GM23248 (cell line): ENCODE data around the gene BTD. TPM values are rescaled to one million over a fixed set of nuclear protein-coding genes. Genes with fewer than 3 reads are reported as not detected.

Experiments used
- DNase-seq: peaks from one replicate; pipeline ENCODE4 v3.0.0-alpha.2; 2015
- H2AFZ ChIP-seq: fragments of 200-600 bp; sonication (generic); 2 replicates; pipeline ENCODE4 v1.6.1; 2016; ENCODE audit warnings: antibody characterized with exemption
- H3F3A ChIP-seq: fragments of 200-600 bp; sonication (generic); 2 replicates; pipeline ENCODE4 v1.6.1; 2016; ENCODE audit warnings: mild to moderate bottlenecking, antibody characterized with exemption, mixed run types; ENCODE audit not compliant: insufficient read depth
- H3K27ac ChIP-seq: fragments of 200-600 bp; sonication (generic); 2 replicates; pipeline ENCODE4 v1.5.1; 2016; ENCODE audit warnings: mild to moderate bottlenecking
- H3K27me3 ChIP-seq: fragments of 200-600 bp; sonication (generic); replicated peaks from 2 replicates; pipeline ENCODE4 v1.6.1; 2016; ENCODE audit warnings: mild to moderate bottlenecking; ENCODE audit not compliant: insufficient read depth
- H3K36me3 ChIP-seq: fragments of 200-600 bp; sonication (generic); 2 replicates; pipeline ENCODE4 v1.6.1; 2016; ENCODE audit warnings: low read depth, mild to moderate bottlenecking
- H3K4me1 ChIP-seq: fragments of 200-600 bp; sonication (generic); 2 replicates; pipeline ENCODE4 v1.6.1; 2016; ENCODE audit warnings: mild to moderate bottlenecking; ENCODE audit not compliant: insufficient read depth
- H3K4me2 ChIP-seq: fragments of 200-600 bp; sonication (generic); one replicate; pipeline ENCODE4 v1.6.1; 2016; ENCODE audit warnings: mild to moderate bottlenecking; ENCODE audit not compliant: unreplicated experiment
- H3K4me3 ChIP-seq: fragments of 200-600 bp; sonication (generic); 2 replicates; pipeline ENCODE4 v1.5.1; 2016; ENCODE audit warnings: mild to moderate bottlenecking
- H3K79me2 ChIP-seq: fragments of 200-600 bp; sonication (generic); 2 replicates; pipeline ENCODE4 v1.6.1; 2016; ENCODE audit warnings: mild to moderate bottlenecking; ENCODE audit not compliant: insufficient read depth
- H3K9ac ChIP-seq: fragments of 200-600 bp; sonication (generic); 2 replicates; pipeline ENCODE4 v1.6.1; 2016; ENCODE audit warnings: mild to moderate bottlenecking
- H3K9me2 ChIP-seq: fragments of 200-600 bp; sonication (generic); 2 replicates; pipeline ENCODE4 v1.6.1; 2016; ENCODE audit warnings: mixed run types, mild to moderate bottlenecking, moderate library complexity; ENCODE audit not compliant: insufficient read depth
- H3K9me3 ChIP-seq: fragments of 200-600 bp; sonication (generic); one replicate; pipeline ENCODE4 v1.6.1; 2017; ENCODE audit warnings: low read depth
- H4K20me1 ChIP-seq: fragments of 200-600 bp; sonication (generic); 2 replicates; pipeline ENCODE4 v1.6.0; 2016; ENCODE audit not compliant: insufficient read depth
- EZH2 ChIP-seq: fragments of 200-600 bp; sonication (generic); IDR thresholded peaks from 2 replicates; pipeline ENCODE4 v1.6.1; 2018; ENCODE audit warnings: antibody characterized with exemption, mild to moderate bottlenecking; ENCODE audit not compliant: insufficient read depth, poor library complexity, severe bottlenecking
- EZH2phosphoT487 ChIP-seq: fragments of 200-600 bp; sonication (generic); IDR thresholded peaks from 2 replicates; pipeline ENCODE4 v1.6.1; 2018; ENCODE audit warnings: antibody characterized with exemption, moderate library complexity, mild to moderate bottlenecking, low read depth; ENCODE audit not compliant: insufficient read depth
- WGBS, 2 experiments: methylation state at CpG; one replicate each; pipeline ENCODE4 v1.1.6; 2015 to 2017; ENCODE audit warnings: low lambda C conversion rate in 2 of 2, low coverage in 1 of 2; ENCODE audit errors: missing lambda C conversion rate in 2 of 2; 5-methylcytosine and 5-hydroxymethylcytosine counted together
- in situ Hi-C: fragments of 300-500 bp; cut with MboI; formaldehyde crosslinking; loops from 2 replicates; pipeline ENCODE4 v1.15.0; 2020
- polyA plus RNA-seq: library from polyadenylated mRNA; unstranded; fragments of >200 nt; fragmentation: Nextera tagmentation; extraction: Ambion mirVana; gene quantifications from 2 replicates; pipeline ENCODE4 v1.2.1, GENCODE V29; 2016
- total RNA-seq: library from RNA; depleted of rRNA; stranded (reverse); fragments of >200 nt; shearing (Covaris generic); gene quantifications from 2 replicates; pipeline ENCODE4 v1.2.3, GENCODE V29; 2014

The BTD gene
- total and polyA plus RNA-seq, 2 experiments from 2014 or later: 20.1 to 48.0 TPM

- TF ChIP-seq EZH2phosphoT487 (no peak), EZH2 (no peak)
- Histone ChIP-seq H2AFZ (peak overlapping the region; percentile 71), H3F3A (peaks cover 29% of the 10 kb centered on the region), H3K4me2 (peak overlapping the region; percentile 78), H3K4me1 (peaks cover 39% of the 10 kb centered on the region), H3K4me3 (peak overlapping the region; percentile 64), H3K79me2 (no peaks in the 10 kb centered on the region), H3K9ac (peak overlapping the region; percentile 73), H3K27me3 (no peaks in the 10 kb centered on the region), H3K36me3 (no peaks in the 10 kb centered on the region), H3K9me2 (no peaks in the 10 kb centered on the region), H3K27ac (peak overlapping the region; percentile 84), H4K20me1 (no peaks in the 10 kb centered on the region), H3K9me3 (no peaks in the 10 kb centered on the region)
- in situ Hi-C loops: no loop called here
- DNase-seq: peak; percentile 96
- WGBS, 2 experiments: 16 to 17% methylated on average over 10 of the region's 10 CpGs
These were observed 28.5 kb downstream of the BTD start for GRCh38 chr3:15629860-15630597.

GRCh38 chr3:15630646-15631350 lies 29.3 kb downstream of the BTD start:
- TF ChIP-seq EZH2phosphoT487 (no peak), EZH2 (no peak)
- Histone ChIP-seq H3K27ac (peak overlapping the region; percentile 84), H4K20me1 (no peaks in the 10 kb centered on the region), H3K4me2 (peak overlapping the region; percentile 78), H2AFZ (peak overlapping the region; percentile 71), H3K4me1 (peaks cover 47% of the 10 kb centered on the region), H3K9ac (peak overlapping the region; percentile 73), H3F3A (peaks cover 37% of the 10 kb centered on the region), H3K9me2 (no peaks in the 10 kb centered on the region), H3K36me3 (no peaks in the 10 kb centered on the region), H3K27me3 (no peaks in the 10 kb centered on the region), H3K9me3 (no peaks in the 10 kb centered on the region), H3K79me2 (no peaks in the 10 kb centered on the region), H3K4me3 (peak overlapping the region; percentile 64)
- WGBS, 2 experiments: 1% methylated on average over 8 of the region's 8 CpGs
- DNase-seq: peak; percentile 85
- in situ Hi-C loops: no loop called here

- Histone ChIP-seq H3K27me3 (no peaks in the 10 kb centered on the region), H3K4me3 (peak overlapping the region; percentile 64; the same call in 1 of the 2 replicates), H2AFZ (no peak overlapping the region), H3K27ac (peak overlapping the region; percentile 84), H4K20me1 (no peaks in the 10 kb centered on the region), H3K4me1 (peaks cover 53% of the 10 kb centered on the region), H3K9me2 (no peaks in the 10 kb centered on the region), H3K9ac (peak overlapping the region; percentile 73), H3K9me3 (no peaks in the 10 kb centered on the region), H3K36me3 (no peaks in the 10 kb centered on the region), H3K4me2 (peak overlapping the region; percentile 78), H3F3A (peaks cover 40% of the 10 kb centered on the region), H3K79me2 (no peaks in the 10 kb centered on the region)
- DNase-seq: no peak
- WGBS, 2 experiments: 98 to 99% methylated on average over 12 of the region's 12 CpGs
- in situ Hi-C loops: no loop called here
- TF ChIP-seq EZH2 (no peak), EZH2phosphoT487 (no peak)
These were observed 30.1 kb downstream of the BTD start for GRCh38 chr3:15631426-15632211.

- no peak for TF ChIP-seq EZH2
- no peak for TF ChIP-seq EZH2phosphoT487
- no peak overlapping the region for H3K4me3 ChIP-seq
- WGBS, 2 experiments: 96 to 98% methylated on average over 4 of the region's 4 CpGs
- peaks cover 46% of the 10 kb centered on the region for H3F3A ChIP-seq
- in situ Hi-C loops: no loop called here
- H3K9me3 ChIP-seq: no peaks in the 10 kb centered on the region
- no peaks in the 10 kb centered on the region for H3K27me3 ChIP-seq
- no peaks in the 10 kb centered on the region for H3K79me2 ChIP-seq
- no peaks in the 10 kb centered on the region for H3K36me3 ChIP-seq
- no peak for DNase-seq
- H2AFZ ChIP-seq: no peak overlapping the region
- no peaks in the 10 kb centered on the region for H4K20me1 ChIP-seq
- H3K27ac ChIP-seq: no peak overlapping the region
- H3K4me1 ChIP-seq: peaks cover 58% of the 10 kb centered on the region
- no peak overlapping the region for H3K9ac ChIP-seq
- no peaks in the 10 kb centered on the region for H3K9me2 ChIP-seq
- H3K4me2 ChIP-seq: no peak overlapping the region
These were observed 30.7 kb downstream of the BTD start for GRCh38 chr3:15632212-15632580.
